Esophagus muscularis mucosa (tissue), 3 donors: Measurements from ENCODE around the gene TMEM144.

ENCODE experiments used
- POLR2A ChIP-seq: fragments of 450-650 bp; IDR thresholded peaks from one replicate; pipeline ENCODE4 v1.6.1; 2017; ENCODE audit warnings: antibody characterized with exemption, moderate library complexity, mild to moderate bottlenecking, low read depth
- TF ChIP-seq, protein P1 (sequence below), 3 experiments: fragments of 200-600 bp in 2 of 3; fragments of 450-650 bp in 1 of 3; sonication (generic) in 2 of 3; IDR thresholded peaks; one replicate each; pipeline ENCODE4 v1.5.1; 2017 to 2019; ENCODE audit warnings: antibody characterized with exemption in 3 of 3, mild to moderate bottlenecking in 2 of 3, moderate library complexity in 1 of 3

DNA sequence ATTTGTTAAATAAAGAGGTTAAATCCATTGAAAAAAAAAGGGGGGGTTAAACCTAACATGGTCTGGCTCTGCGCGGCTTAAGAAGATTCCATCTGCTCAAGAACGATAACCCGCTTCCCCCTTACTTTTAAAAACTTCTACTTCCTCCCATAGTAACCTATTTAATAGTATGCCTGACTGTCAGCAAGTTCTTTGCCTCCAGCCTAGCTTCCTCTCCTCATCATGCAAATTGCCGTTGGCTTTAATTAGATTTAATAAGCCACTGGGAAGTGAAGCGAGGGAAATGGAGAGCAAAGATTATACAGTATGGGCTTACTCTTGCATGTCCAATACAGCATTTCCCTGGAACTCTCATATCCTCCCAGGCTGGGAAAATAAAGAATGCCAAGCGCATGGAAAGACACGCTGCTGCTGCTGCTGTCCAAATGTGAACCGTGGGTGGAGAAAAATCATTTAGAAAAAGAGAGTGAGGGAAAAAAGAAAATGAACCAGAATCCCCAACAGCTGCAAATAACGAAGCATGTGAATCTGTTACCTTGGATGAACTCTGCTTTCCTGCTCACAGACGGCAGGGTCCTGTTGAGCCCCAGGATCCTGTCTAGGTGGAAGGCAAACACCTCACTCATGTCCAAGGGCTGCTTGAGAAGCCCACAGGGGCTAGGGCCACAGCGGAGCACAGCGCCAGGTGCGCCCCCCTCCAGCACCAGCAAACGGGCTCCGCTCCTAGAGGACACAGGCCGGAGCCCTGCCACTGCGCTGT is 40.2 kb upstream of the TMEM144 start:
- TF ChIP-seq, protein P1, sequence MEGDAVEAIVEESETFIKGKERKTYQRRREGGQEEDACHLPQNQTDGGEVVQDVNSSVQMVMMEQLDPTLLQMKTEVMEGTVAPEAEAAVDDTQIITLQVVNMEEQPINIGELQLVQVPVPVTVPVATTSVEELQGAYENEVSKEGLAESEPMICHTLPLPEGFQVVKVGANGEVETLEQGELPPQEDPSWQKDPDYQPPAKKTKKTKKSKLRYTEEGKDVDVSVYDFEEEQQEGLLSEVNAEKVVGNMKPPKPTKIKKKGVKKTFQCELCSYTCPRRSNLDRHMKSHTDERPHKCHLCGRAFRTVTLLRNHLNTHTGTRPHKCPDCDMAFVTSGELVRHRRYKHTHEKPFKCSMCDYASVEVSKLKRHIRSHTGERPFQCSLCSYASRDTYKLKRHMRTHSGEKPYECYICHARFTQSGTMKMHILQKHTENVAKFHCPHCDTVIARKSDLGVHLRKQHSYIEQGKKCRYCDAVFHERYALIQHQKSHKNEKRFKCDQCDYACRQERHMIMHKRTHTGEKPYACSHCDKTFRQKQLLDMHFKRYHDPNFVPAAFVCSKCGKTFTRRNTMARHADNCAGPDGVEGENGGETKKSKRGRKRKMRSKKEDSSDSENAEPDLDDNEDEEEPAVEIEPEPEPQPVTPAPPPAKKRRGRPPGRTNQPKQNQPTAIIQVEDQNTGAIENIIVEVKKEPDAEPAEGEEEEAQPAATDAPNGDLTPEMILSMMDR (IDR thresholded peaks at IDR 0.05) = no peak
- no peak for TF ChIP-seq POLR2A
